Motor neuron (in vitro differentiated cells): ENCODE data around the gene TP53BP2. TPM values are rescaled to one million over a fixed set of nuclear protein-coding genes. Genes with fewer than 3 reads are reported as not detected.
"Not testable (repeated sequence)": the region's sequence is repeated elsewhere in the genome, so short reads cannot be mapped to it uniquely, and the experiment has no call there.

Source experiments
- ATAC-seq, 8 experiments: fragments of 200-7000 bp; cut with Tn5 transposase; replicated peaks in 6 of 8; 2 replicates each; pipeline ENCODE4 v1.8.0; 2021; ENCODE audit warnings: mild to moderate bottlenecking in 8 of 8, moderate library complexity in 8 of 8
- H3K27ac ChIP-seq, 2 donors: fragments of 250-450 bp; sonication (Bioruptor Pico); 2 replicates each; pipeline ENCODE4 v1.9.0; 2021; ENCODE audit warnings: antibody characterized with exemption in 2 of 2, mild to moderate bottlenecking in 2 of 2, moderate library complexity in 1 of 2
- H3K4me1 ChIP-seq, 2 donors: fragments of 250-450 bp; sonication (Bioruptor Pico); replicated peaks in 1 of 2; 2 replicates each; pipeline ENCODE4 v1.6.1; 2021; ENCODE audit warnings: antibody characterized with exemption in 2 of 2, mild to moderate bottlenecking in 2 of 2, moderate library complexity in 1 of 2
- H3K4me3 ChIP-seq, 5 donors: fragments of 250-450 bp; sonication (Bioruptor Pico); 2 replicates each; pipeline ENCODE4 v1.9.0; 2021; ENCODE audit warnings: antibody characterized with exemption in 5 of 5, mild to moderate bottlenecking in 5 of 5, moderate library complexity in 4 of 5
- WGBS, 10 experiments: fragments of 450-650 bp; shearing (Covaris generic); methylation state at CpG; one replicate each; pipeline ENCODE4 v1.0.0; 2022; 5-methylcytosine and 5-hydroxymethylcytosine counted together
- in situ Hi-C, 9 experiments: fragments of 400-800 bp; cut with MboI; loops; one replicate each; pipeline ENCODE4 v1.15.0; 2021; ENCODE audit warnings: low sequenced_read_pairs in 9 of 9, low pct_unique_long_range_greater_than_20kb in 2 of 9; ENCODE audit not compliant: unreplicated experiment in 9 of 9
- total RNA-seq, 8 experiments: library from RNA; unstranded; fragments of 300-600 nt; gene quantifications; 2 replicates each; pipeline versions ENCODE4 v1.2.3 to v1.2.4, GENCODE V29; 2022

TP53BP2 gene
- total RNA-seq, 8 experiments from 2014 or later, result 13.1 to 40.2 (median 23.3) TPM

GRCh38 chr1:223748405-223748772, 97.4 kb downstream of the TP53BP2 start:
- Histone ChIP-seq H3K4me3 (no peak overlapping the region), H3K27ac (no peak overlapping the region), H3K4me1 (peaks cover 0 to 6% of the 10 kb centered on the region in 2 donors)
- peak; percentile 7 to 52 (median 40) for ATAC-seq
- in situ Hi-C loops, result no loop called here
- 60 to 80% (median 71%) methylated on average over 1 to 11 of the region's 18 CpGs; no CpG with 5 or more reads in 5 of the 10 experiments for WGBS, 10 experiments

GRCh38 chr1:223747838-223748335, 97.9 kb downstream of the TP53BP2 start:
- in situ Hi-C loops, result no loop called here
- H3K4me1 ChIP-seq, result peaks cover 0 to 6% of the 10 kb centered on the region in 2 donors
- WGBS, 10 experiments, result 40 to 100% (median 90%) methylated on average over 1 to 3 of the region's 4 CpGs; no CpG with 5 or more reads in 5 of the 10 experiments
- H3K4me3 ChIP-seq, result no peak overlapping the region
- no peak overlapping the region for H3K27ac ChIP-seq
- ATAC-seq, result peak in 2 of 8 experiments; percentile 7 to 16

GRCh38 chr1:223745731-223746130, 100.0 kb downstream of the TP53BP2 start:
- no peak for ATAC-seq
- Histone ChIP-seq H3K4me3 (no peak overlapping the region), H3K27ac (no peak overlapping the region), H3K4me1 (peaks cover 0 to 6% of the 10 kb centered on the region in 2 donors)
- WGBS, 10 experiments, result 43 to 100% (median 98%) methylated on average over 1 to 4 of the region's 4 CpGs; no CpG with 5 or more reads in 2 of the 10 experiments
- in situ Hi-C loops, result no loop called here

GRCh38 chr1:223742856-223743517, 102.8 kb downstream of the TP53BP2 start:
- Histone ChIP-seq H3K4me1 (peaks cover 0 to 6% of the 10 kb centered on the region in 2 donors), H3K27ac (no peak overlapping the region), H3K4me3 (no peak overlapping the region)
- in situ Hi-C loops, result no loop called here
- ATAC-seq, result no peak
- WGBS, 10 experiments, result 70 to 100% (median 88%) methylated on average over 1 to 8 of the region's 9 CpGs; no CpG with 5 or more reads in 2 of the 10 experiments

GRCh38 chr1:223741861-223742260, 103.9 kb downstream of the TP53BP2 start:
- no peak for ATAC-seq
- Histone ChIP-seq H3K27ac (no peak overlapping the region), H3K4me3 (no peak overlapping the region), H3K4me1 (peaks cover 0 to 7% of the 10 kb centered on the region in 2 donors)
- in situ Hi-C loops, result no loop called here
- 83 to 100% (median 99%) methylated on average over 2 to 6 of the region's 6 CpGs; no CpG with 5 or more reads in 2 of the 10 experiments for WGBS, 10 experiments

GRCh38 chr1:223740038-223740736, 105.6 kb downstream of the TP53BP2 start:
- H3K4me1 ChIP-seq, ATAC-seq, H3K4me3 ChIP-seq, H3K27ac ChIP-seq, in situ Hi-C loops: not testable (repeated sequence)
- WGBS, 10 experiments, result 60 to 90% (median 82%) methylated on average over 1 to 10 of the region's 10 CpGs; no CpG with 5 or more reads in 4 of the 10 experiments

- WGBS, 10 experiments, result 85 to 100% (median 98%) methylated on average over 2 to 7 of the region's 7 CpGs; no CpG with 5 or more reads in 3 of the 10 experiments
- H3K4me3 ChIP-seq, result no peak overlapping the region
- peaks cover 0 to 7% of the 10 kb centered on the region in 2 donors for H3K4me1 ChIP-seq
- no peak overlapping the region for H3K27ac ChIP-seq
- no peak for ATAC-seq
- in situ Hi-C loops, result no loop called here
Measured at GRCh38 chr1:223739366-223740037, 106.2 kb downstream of the TP53BP2 start.

- ATAC-seq, result peak in 7 of 8 experiments; percentile 17 to 89 (median 81)
- in situ Hi-C loops, result no loop called here
Measured at GRCh38 chr1:223738465-223739365, 107.0 kb downstream of the TP53BP2 start.

GRCh38 chr1:223737342-223737741, 108.4 kb downstream of the TP53BP2 start:
- Histone ChIP-seq H3K4me1 (peaks cover 4 to 23% of the 10 kb centered on the region in 2 donors), H3K4me3 (no peak overlapping the region), H3K27ac (no peak overlapping the region)
- WGBS, 10 experiments, result 40 to 67% (median 53%) methylated on average over 1 to 7 of the region's 7 CpGs; no CpG with 5 or more reads in 4 of the 10 experiments
- in situ Hi-C loops, result no loop called here
- peak in 7 of 8 experiments; percentile 11 to 47 (median 36) for ATAC-seq

More at GRCh38 chr1:223738465-223739365, 107.0 kb downstream of the TP53BP2 start:
- 52 to 100% (median 80%) methylated on average over 1 to 13 of the region's 14 CpGs; no CpG with 5 or more reads in 1 of the 10 experiments for WGBS, 10 experiments
- no peak overlapping the region for H3K27ac ChIP-seq
- H3K4me3 ChIP-seq, result no peak overlapping the region
- H3K4me1 ChIP-seq, result peaks cover 1 to 13% of the 10 kb centered on the region in 2 donors

GRCh38 chr1:223736638-223737037, 109.1 kb downstream of the TP53BP2 start:
- peaks cover 4 to 24% of the 10 kb centered on the region in 2 donors for H3K4me1 ChIP-seq
- ATAC-seq, in situ Hi-C loops, H3K4me3 ChIP-seq, H3K27ac ChIP-seq: not testable (repeated sequence)
- 83 to 100% (median 98%) methylated on average over 1 to 5 of the region's 5 CpGs; no CpG with 5 or more reads in 4 of the 10 experiments for whole genome bisulfite sequencing, 10 experiments

GRCh38 chr1:223733898-223734852, 111.6 kb downstream of the TP53BP2 start:
- H3K27ac ChIP-seq, result no peak overlapping the region
- ATAC-seq, result peak in 1 of 8 experiments; percentile 8
- WGBS, 10 experiments, result 20 to 100% (median 60%) methylated on average over 1 to 12 of the region's 20 CpGs; no CpG with 5 or more reads in 1 of the 10 experiments
- in situ Hi-C loops, result no loop called here
- H3K4me1 ChIP-seq, result peaks cover 4 to 24% of the 10 kb centered on the region in 2 donors
- H3K4me3 ChIP-seq, result no peak overlapping the region
